ENCODE results near the gene RER1.

The RER1 gene

GRCh38 chr1:2446861-2447260, 55.2 kb downstream of the RER1 start:
- DNase-seq = no peak

- DNase-seq = no peak
Observed at GRCh38 chr1:2447276-2448097, 55.8 kb downstream of the RER1 start.

- DNase-seq = no peak
Observed at GRCh38 chr1:2448098-2448445, 56.4 kb downstream of the RER1 start.

GRCh38 chr1:2449636-2450454, 58.2 kb downstream of the RER1 start:
- no peak for DNase-seq

- no peak for DNase-seq
Observed at GRCh38 chr1:2451741-2452140, 60.1 kb downstream of the RER1 start.

GRCh38 chr1:2452201-2452931, 60.7 kb downstream of the RER1 start:
- no peak for DNase-seq

- DNase-seq = no peak
Observed at GRCh38 chr1:2452932-2453315, 61.3 kb downstream of the RER1 start.

- no peak for DNase-seq
Observed at GRCh38 chr1:2454227-2454626, 62.6 kb downstream of the RER1 start.
